HCT116 (cell line): ENCODE data around the gene TENT5D. TPM values are rescaled to one million over a fixed set of nuclear protein-coding genes. Genes with fewer than 3 reads are reported as not detected.

Experiments
- ATAC-seq: fragments of 200-7000 bp; cut with Tn5 transposase; 2 replicates; pipeline ENCODE4 v1.9.1; 2020; ENCODE audit warnings: mild to moderate bottlenecking, moderate library complexity
- BruUV-seq: library from RNA; stranded (reverse); fragments of 400-500 nt; replicated peaks from 2 replicates; lab custom pipeline; 2021; lab: Mats Ljungman, UMichigan
- CTCF ChIA-PET: fragments of 300-600 bp; sonication (Branson Sonifier 250); formaldehyde crosslinking; loops from one replicate; lab custom pipeline; 2021; ENCODE audit warnings: antibody characterized with exemption; lab: Charles Lee
- POLR2A ChIA-PET: fragments of 300-600, 350-600 bp; sonication (Branson Sonifier 250); formaldehyde crosslinking; loops from one replicate; lab custom pipeline; 2021; ENCODE audit warnings: antibody characterized with exemption; lab: Charles Lee
- RAD21 ChIA-PET, 2 experiments: fragments of 300-600 bp; sonication (Branson Sonifier 250); formaldehyde crosslinking; loops; one replicate each; lab custom pipeline; 2023; ENCODE audit warnings: low total read pairs in 2 of 2; ENCODE audit not compliant: uncharacterized antibody in 2 of 2, unreplicated experiment in 2 of 2, low non-redundant PET in 1 of 2; lab: Charles Lee
- DNase-seq: peaks from one replicate; pipeline ENCODE4 v3.0.0-alpha.2; 2010; ENCODE audit warnings: low read depth, low spot score
- H2AFZ ChIP-seq: fragments of 200-600 bp; shearing (Covaris generic), sonication (generic); 2 replicates; pipeline ENCODE4 v1.6.1; 2017; ENCODE audit warnings: low read depth, mixed run types, mixed read lengths, antibody characterized with exemption, low read length; ENCODE audit not compliant: poor library complexity, severe bottlenecking
- H3K27ac ChIP-seq: 2 replicates; pipeline ENCODE4 v1.5.1; 2012; ENCODE audit warnings: low read depth, low read length
- H3K27me3 ChIP-seq: fragments of 200-600 bp; sonication (generic); 2 replicates; pipeline ENCODE4 v1.6.1; 2016; ENCODE audit warnings: mixed run types, low read length, mixed read lengths; ENCODE audit not compliant: insufficient read depth
- H3K36me3 ChIP-seq, 2 experiments: fragments of 200-500 bp in 1 of 2; fragments of 200-600 bp in 1 of 2; sonication (Bioruptor generic) in 1 of 2; sonication (generic) in 1 of 2; 2 replicates each; pipeline versions ENCODE4 v1.5.1 to v1.6.1; 2014 to 2016; ENCODE audit warnings: low read length in 2 of 2, inconsistent platforms in 1 of 2, mixed read lengths in 1 of 2, mixed run types in 1 of 2; ENCODE audit not compliant: insufficient read depth in 2 of 2, control insufficient read depth in 1 of 2
- H3K4me1 ChIP-seq, 2 experiments: fragments of 200-600 bp in 1 of 2; sonication (generic) in 1 of 2; 2 replicates each; pipeline versions ENCODE4 v1.5.1 to v1.6.1; 2012 to 2017; ENCODE audit warnings: low read length in 2 of 2, inconsistent platforms in 1 of 2, mild to moderate bottlenecking in 1 of 2, mixed read lengths in 1 of 2, mixed run types in 1 of 2, moderate library complexity in 1 of 2; ENCODE audit not compliant: insufficient read depth in 2 of 2, control insufficient read depth in 1 of 2
- H3K4me2 ChIP-seq: fragments of 200-600 bp; sonication (generic); 2 replicates; pipeline ENCODE4 v1.6.1; 2017; ENCODE audit warnings: mixed run types, low read length, mixed read lengths
- H3K4me3 ChIP-seq, 2 experiments: fragments of 200-600 bp in 1 of 2; sonication (generic) in 1 of 2; replicated peaks in 1 of 2; 2 replicates each; pipeline ENCODE4 v1.5.1; 2011 to 2016; ENCODE audit warnings: low read length in 2 of 2, control low read depth in 1 of 2, low read depth in 1 of 2, mild to moderate bottlenecking in 1 of 2, mixed read lengths in 1 of 2, mixed run types in 1 of 2
- H3K79me2 ChIP-seq: fragments of 200-600 bp; sonication (generic); 2 replicates; pipeline ENCODE4 v1.6.1; 2017; ENCODE audit warnings: mild to moderate bottlenecking, mixed run types, low read length, moderate library complexity, mixed read lengths; ENCODE audit not compliant: insufficient read depth
- H3K9ac ChIP-seq: fragments of 200-600 bp; sonication (generic); 2 replicates; pipeline ENCODE4 v1.6.1; 2016; ENCODE audit warnings: low read length, mixed read lengths
- H3K9me2 ChIP-seq: fragments of 200-600 bp; sonication (generic), shearing (Covaris generic); 2 replicates; pipeline ENCODE4 v1.6.1; 2017; ENCODE audit warnings: mixed run types, mild to moderate bottlenecking, moderate library complexity; ENCODE audit not compliant: insufficient read depth
- H3K9me3 ChIP-seq, 2 experiments: fragments of 200-500 bp in 1 of 2; fragments of 200-600 bp in 1 of 2; sonication (Bioruptor generic) in 1 of 2; sonication (generic) in 1 of 2; 2 replicates each; pipeline ENCODE4 v1.6.1; 2014 to 2017; ENCODE audit warnings: low read length in 2 of 2, mixed read lengths in 2 of 2, inconsistent platforms in 1 of 2, low read depth in 1 of 2, mild to moderate bottlenecking in 1 of 2, mixed run types in 1 of 2, moderate library complexity in 1 of 2; ENCODE audit not compliant: control insufficient read depth in 1 of 2, insufficient read depth in 1 of 2
- H4K20me1 ChIP-seq: fragments of 200-600 bp; sonication (generic), shearing (Covaris generic); 2 replicates; pipeline ENCODE4 v1.6.1; 2017; ENCODE audit warnings: mixed run types, mild to moderate bottlenecking, moderate library complexity; ENCODE audit not compliant: insufficient read depth
- ATF3 ChIP-seq: IDR thresholded peaks from 2 replicates; pipeline ENCODE4 v1.6.1; 2012
- CBX3 ChIP-seq: IDR thresholded peaks from 2 replicates; pipeline ENCODE4 v1.6.1; 2012; ENCODE audit warnings: low read depth
- CEBPB ChIP-seq: IDR thresholded peaks from 2 replicates; pipeline ENCODE4 v1.6.1; 2012; ENCODE audit warnings: low read depth
- CTCF ChIP-seq, 3 experiments: fragments of 200-600 bp in 1 of 3; sonication (generic) in 1 of 3; IDR thresholded peaks in 2 of 3; conservative IDR thresholded peaks in 1 of 3; 2 replicates each; pipeline ENCODE4 v1.5.1; 2012 to 2017; ENCODE audit warnings: low read depth in 2 of 3, low read length in 2 of 3, antibody characterized with exemption in 1 of 3, borderline replicate concordance in 1 of 3, control low read depth in 1 of 3, mild to moderate bottlenecking in 1 of 3, mixed read lengths in 1 of 3, mixed run types in 1 of 3, moderate library complexity in 1 of 3; ENCODE audit not compliant: insufficient read depth in 1 of 3
- EGR1 ChIP-seq: IDR thresholded peaks from 2 replicates; pipeline ENCODE4 v1.6.1; 2012; ENCODE audit warnings: low read depth
- ELF1 ChIP-seq: IDR thresholded peaks from 2 replicates; pipeline ENCODE4 v1.6.1; 2012; ENCODE audit warnings: low read depth, borderline replicate concordance
- EZH2 ChIP-seq: fragments of 200-600 bp; sonication (generic); IDR thresholded peaks from 2 replicates; pipeline ENCODE4 v1.6.1; 2017; ENCODE audit warnings: antibody characterized with exemption, mixed run types
- JUND ChIP-seq: IDR thresholded peaks from 2 replicates; pipeline ENCODE4 v1.6.1; 2012
- MAX ChIP-seq: IDR thresholded peaks from 2 replicates; pipeline ENCODE4 v1.6.1; 2012
- POLR2A ChIP-seq: IDR thresholded peaks from 2 replicates; pipeline ENCODE4 v1.7.0; 2011; ENCODE audit warnings: borderline replicate concordance; ENCODE audit not compliant: insufficient read depth, insufficient read length; ENCODE audit errors: extremely low read depth
- RAD21 ChIP-seq: IDR thresholded peaks from 2 replicates; pipeline ENCODE4 v1.6.1; 2012; ENCODE audit warnings: low read depth, mild to moderate bottlenecking
- REST ChIP-seq: IDR thresholded peaks from 2 replicates; pipeline ENCODE4 v1.6.1; 2012; ENCODE audit warnings: low read depth
- SIN3A ChIP-seq: IDR thresholded peaks from 2 replicates; pipeline ENCODE4 v1.6.1; 2012; ENCODE audit warnings: low read depth
- SP1 ChIP-seq: IDR thresholded peaks from 2 replicates; pipeline ENCODE4 v1.6.1; 2012; ENCODE audit warnings: low read depth
- TCF7L2 ChIP-seq: IDR thresholded peaks from 2 replicates; pipeline ENCODE4 v1.7.0; 2011; ENCODE audit warnings: borderline replicate concordance, inconsistent platforms; ENCODE audit not compliant: insufficient read depth, insufficient read length; ENCODE audit errors: extremely low read depth
- YY1 ChIP-seq: IDR thresholded peaks from 2 replicates; pipeline ENCODE4 v1.6.1; 2011; ENCODE audit warnings: low read length, low read depth, moderate library complexity, mild to moderate bottlenecking; ENCODE audit not compliant: insufficient replicate concordance; ENCODE audit errors: extremely low read depth
- intact Hi-C: fragments of 100-400 bp; cut with micrococcal nuclease; formaldehyde crosslinking; loops from 2 replicates; pipeline ENCODE4 v1.10.0; 2022
- total RNA-seq: library from RNA; stranded (reverse); gene quantifications from one replicate; pipeline ENCODE4 v1.2.1, GENCODE V29; 2021; ENCODE audit not compliant: unreplicated experiment
- TF ChIP-seq, protein P1 (sequence below): IDR thresholded peaks from 2 replicates; pipeline ENCODE4 v1.6.1; 2011; ENCODE audit warnings: mild to moderate bottlenecking, low read length, moderate library complexity; ENCODE audit not compliant: insufficient replicate concordance; ENCODE audit errors: extremely low read depth

Gene TENT5D
- total RNA-seq, 1 experiment from 2014 or later: not detected

DNA sequence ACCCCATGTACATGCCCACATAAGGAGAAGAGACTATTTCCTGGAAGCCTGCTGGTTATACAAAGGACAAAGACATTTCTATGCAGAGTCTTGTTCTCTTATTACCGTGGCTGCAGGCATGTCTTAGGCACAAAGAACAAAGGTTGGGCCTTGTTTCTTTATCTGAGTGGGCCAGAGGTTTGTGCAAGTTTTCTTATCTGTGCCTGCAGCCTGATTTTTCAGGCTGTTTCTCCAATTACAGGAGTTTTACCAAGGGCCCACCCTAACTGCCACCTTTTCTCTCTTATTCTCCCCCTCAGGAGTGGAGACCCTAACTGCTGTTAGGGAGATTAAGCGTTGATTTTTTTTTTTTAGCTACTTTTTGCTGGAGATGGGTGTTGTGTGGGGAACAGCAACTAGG lies 3.5 kb downstream of the TENT5D start:
- ATAC-seq (no peak), DNase-seq (no peak)
- no peak overlapping the region for H3K9ac ChIP-seq
- H3K9me3 ChIP-seq: no peaks in the 10 kb centered on the region
- CTCF ChIA-PET: no interaction called here
- H3K4me1 ChIP-seq: no peaks in the 10 kb centered on the region
- no peaks in the 10 kb centered on the region for H3K36me3 ChIP-seq
- H3K4me2 ChIP-seq: no peak overlapping the region
- no TSS peak for BruUV-seq
- no peaks in the 10 kb centered on the region for H3K79me2 ChIP-seq
- no peaks in the 10 kb centered on the region for H3K9me2 ChIP-seq
- intact Hi-C loops: no loop called here
- H3K27me3 ChIP-seq: no peaks in the 10 kb centered on the region
- H4K20me1 ChIP-seq: no peaks in the 10 kb centered on the region
- H2AFZ ChIP-seq: no peak overlapping the region
- H3K4me3 ChIP-seq: no peak overlapping the region
- TF ChIP-seq CTCF (IDR thresholded peaks at IDR 0.05 in 2 of 3, conservative IDR thresholded peaks at IDR 0.05 in 1 of 3; ENCODE audit: borderline replicate concordance in 1 of 3, insufficient read depth in 1 of 3, low read depth in 2 of 3, low read length in 2 of 3) (no peak), MAX (no peak), CEBPB (no peak), YY1 (no peak), CBX3 (no peak), JUND (no peak), REST (no peak), TCF7L2 (no peak), EZH2 (no peak), SP1 (no peak), SIN3A (no peak), EGR1 (no peak), RAD21 (no peak), ELF1 (no peak), ATF3 (no peak), POLR2A (no peak)
- TF ChIP-seq, protein P1, sequence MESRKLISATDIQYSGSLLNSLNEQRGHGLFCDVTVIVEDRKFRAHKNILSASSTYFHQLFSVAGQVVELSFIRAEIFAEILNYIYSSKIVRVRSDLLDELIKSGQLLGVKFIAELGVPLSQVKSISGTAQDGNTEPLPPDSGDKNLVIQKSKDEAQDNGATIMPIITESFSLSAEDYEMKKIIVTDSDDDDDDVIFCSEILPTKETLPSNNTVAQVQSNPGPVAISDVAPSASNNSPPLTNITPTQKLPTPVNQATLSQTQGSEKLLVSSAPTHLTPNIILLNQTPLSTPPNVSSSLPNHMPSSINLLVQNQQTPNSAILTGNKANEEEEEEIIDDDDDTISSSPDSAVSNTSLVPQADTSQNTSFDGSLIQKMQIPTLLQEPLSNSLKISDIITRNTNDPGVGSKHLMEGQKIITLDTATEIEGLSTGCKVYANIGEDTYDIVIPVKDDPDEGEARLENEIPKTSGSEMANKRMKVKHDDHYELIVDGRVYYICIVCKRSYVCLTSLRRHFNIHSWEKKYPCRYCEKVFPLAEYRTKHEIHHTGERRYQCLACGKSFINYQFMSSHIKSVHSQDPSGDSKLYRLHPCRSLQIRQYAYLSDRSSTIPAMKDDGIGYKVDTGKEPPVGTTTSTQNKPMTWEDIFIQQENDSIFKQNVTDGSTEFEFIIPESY: no peak
- RAD21 ChIA-PET: no interaction called here
- no peak overlapping the region for H3K27ac ChIP-seq
- POLR2A ChIA-PET: no interaction called here
